Panc1 (cell line): ENCODE results near the gene B4GALT5. TPM values are rescaled to one million over a fixed set of nuclear protein-coding genes. Genes with fewer than 3 reads are reported as not detected.

Experiments
- ATAC-seq: fragments of 200-7000 bp; cut with Tn5 transposase; 2 replicates; pipeline ENCODE4 v1.9.1; 2020; ENCODE audit warnings: mild to moderate bottlenecking, moderate library complexity
- BruUV-seq: library from RNA; stranded (reverse); fragments of 400-500 nt; replicated peaks from 2 replicates; lab custom pipeline; 2021; lab: Mats Ljungman, UMichigan
- CTCF ChIA-PET: fragments of 300-600 bp; sonication (Branson Sonifier 250); formaldehyde crosslinking; loops from one replicate; lab custom pipeline; 2022; ENCODE audit warnings: antibody characterized with exemption; lab: Charles Lee
- POLR2A ChIA-PET: fragments of 300-600 bp; sonication (Branson Sonifier 250); formaldehyde crosslinking; loops from one replicate; lab custom pipeline; 2022; ENCODE audit warnings: antibody characterized with exemption; lab: Charles Lee
- DNase-seq: peaks from one replicate; pipeline ENCODE4 v3.0.0-alpha.2; 2010; ENCODE audit warnings: low read depth, low spot score
- H3K27ac ChIP-seq: 2 replicates; pipeline ENCODE4 v1.5.1; 2011; ENCODE audit warnings: mild to moderate bottlenecking, low read length, inconsistent platforms
- H3K27me3 ChIP-seq: fragments of 200-500 bp; sonication (Bioruptor generic); 2 replicates; pipeline ENCODE4 v1.6.0; 2014; ENCODE audit warnings: low read length, inconsistent platforms; ENCODE audit not compliant: control insufficient read depth, insufficient read depth
- H3K36me3 ChIP-seq: fragments of 200-500 bp; sonication (Bioruptor generic); 2 replicates; pipeline ENCODE4 v1.5.1; 2014; ENCODE audit warnings: inconsistent platforms, mild to moderate bottlenecking, low read length, moderate library complexity; ENCODE audit not compliant: control insufficient read depth, insufficient read depth
- H3K4me1 ChIP-seq: 2 replicates; pipeline ENCODE4 v1.5.1; 2011; ENCODE audit warnings: inconsistent platforms, mild to moderate bottlenecking, low read length, moderate library complexity; ENCODE audit not compliant: control insufficient read depth, insufficient read depth
- H3K4me3 ChIP-seq, 2 experiments: 2 replicates each; pipeline ENCODE4 v1.5.1; 2011 to 2012; ENCODE audit warnings: low read depth in 2 of 2, low read length in 2 of 2, mild to moderate bottlenecking in 2 of 2, inconsistent platforms in 1 of 2, moderate library complexity in 1 of 2
- H3K9me3 ChIP-seq: fragments of 200-500 bp; sonication (Bioruptor generic); 2 replicates; pipeline ENCODE4 v1.5.1; 2014; ENCODE audit warnings: low read depth, mild to moderate bottlenecking, inconsistent platforms, low read length, moderate library complexity; ENCODE audit not compliant: control insufficient read depth, insufficient read depth
- CTCF ChIP-seq: fragments of 450-650 bp; IDR thresholded peaks from 2 replicates; pipeline ENCODE4 v1.5.1; 2017; ENCODE audit warnings: mild to moderate bottlenecking
- POLR2AphosphoS5 ChIP-seq: IDR thresholded peaks from 2 replicates; pipeline ENCODE4 v1.6.1; 2012; ENCODE audit warnings: mild to moderate bottlenecking, low read depth, low read length, moderate library complexity
- REST ChIP-seq, 2 experiments: IDR thresholded peaks; 2 replicates each; pipeline ENCODE4 v1.6.1; 2011 to 2012; ENCODE audit warnings: low read depth in 2 of 2, control low read depth in 1 of 2, low read length in 1 of 2, mild to moderate bottlenecking in 1 of 2, moderate library complexity in 1 of 2; ENCODE audit not compliant: insufficient read depth in 1 of 2
- SIN3A ChIP-seq: IDR thresholded peaks from 2 replicates; pipeline ENCODE4 v1.6.1; 2012; ENCODE audit warnings: low read depth, mild to moderate bottlenecking, low read length, moderate library complexity, borderline replicate concordance; ENCODE audit not compliant: insufficient read depth
- TCF7L2 ChIP-seq: IDR thresholded peaks from 2 replicates; pipeline ENCODE4 v1.6.1; 2011; ENCODE audit warnings: mild to moderate bottlenecking, low read depth, low read length, inconsistent platforms
- in situ Hi-C: cut with HindIII; loops from 2 replicates; pipeline ENCODE4 v1.10.0; 2016; ENCODE audit warnings: low sequenced_read_pairs, low pct_unique_long_range_greater_than_20kb
- intact Hi-C: fragments of 100-400 bp; cut with micrococcal nuclease; formaldehyde crosslinking; loops from one replicate; pipeline ENCODE4 v1.10.0; 2022; ENCODE audit not compliant: unreplicated experiment
- total RNA-seq: library from RNA; stranded (reverse); gene quantifications from one replicate; pipeline ENCODE4 v1.2.1, GENCODE V29; 2021; ENCODE audit not compliant: unreplicated experiment

Gene B4GALT5
- total RNA-seq, 1 experiment from 2014 or later, result 40.0 TPM

- intact Hi-C loops (no loop called here), in situ Hi-C loops (no loop called here)
- H3K27ac ChIP-seq, result no peak overlapping the region
These were observed 30.9 kb downstream of the B4GALT5 start for GRCh38 chr20:49682798-49683197.

GRCh38 chr20:49682278-49682677 is 31.4 kb downstream of the B4GALT5 start:
- intact Hi-C loops (no loop called here), in situ Hi-C loops (no loop called here)
- TF ChIP-seq POLR2AphosphoS5, result no peak
- no peak for TF ChIP-seq REST (IDR thresholded peaks at IDR 0.05; ENCODE audit: insufficient read depth in 1 of 2, low read depth in 2 of 2, low read length in 1 of 2)
- TF ChIP-seq SIN3A, result no peak
- TF ChIP-seq TCF7L2, result no peak
- TF ChIP-seq CTCF, result no peak
- ATAC-seq, result no peak
- Histone ChIP-seq H3K27ac (0 out of 2 replicates have a peak overlapping the region, but pooled peaks have one; percentile 5), H3K9me3 (no peaks in the 10 kb centered on the region), H3K4me1 (peaks cover 47% of the 10 kb centered on the region), H3K36me3 (no peaks in the 10 kb centered on the region), H3K4me3 (no peak overlapping the region), H3K27me3 (no peaks in the 10 kb centered on the region)
- no peak for DNase-seq
- BruUV-seq, result no TSS peak
- ChIA-PET CTCF (no interaction called here), POLR2A (no interaction called here)

More at GRCh38 chr20:49682798-49683197, 30.9 kb downstream of the B4GALT5 start:
- no peaks in the 10 kb centered on the region for H3K27me3 ChIP-seq
- CTCF ChIA-PET, result no interaction called here
- no peaks in the 10 kb centered on the region for H3K9me3 ChIP-seq
- TF ChIP-seq SIN3A (no peak), CTCF (no peak), REST (IDR thresholded peaks at IDR 0.05; ENCODE audit: insufficient read depth in 1 of 2, low read depth in 2 of 2, low read length in 1 of 2) (no peak), POLR2AphosphoS5 (no peak), TCF7L2 (no peak)
- H3K4me1 ChIP-seq, result peaks cover 45% of the 10 kb centered on the region
- POLR2A ChIA-PET, result no interaction called here
- ATAC-seq (no peak), DNase-seq (no peak)
- no TSS peak for BruUV-seq
- no peaks in the 10 kb centered on the region for H3K36me3 ChIP-seq
- H3K4me3 ChIP-seq, result no peak overlapping the region
